ENCODE results near the gene MCAT. TPM values are rescaled to one million over a fixed set of nuclear protein-coding genes. Genes with fewer than 3 reads are reported as not detected.
A peak's percentile ranks its signal among the peaks of the same experiment; 100 is the strongest.
"Not testable (repeated sequence)": the region's sequence is repeated elsewhere in the genome, so short reads cannot be mapped to it uniquely, and the experiment has no call there.

Gene MCAT
- polyA plus RNA-seq, 1 donor (not counting 4 experiments of a cell fraction or from before 2014, with no cell fraction given): 13.9 TPM

DNA sequence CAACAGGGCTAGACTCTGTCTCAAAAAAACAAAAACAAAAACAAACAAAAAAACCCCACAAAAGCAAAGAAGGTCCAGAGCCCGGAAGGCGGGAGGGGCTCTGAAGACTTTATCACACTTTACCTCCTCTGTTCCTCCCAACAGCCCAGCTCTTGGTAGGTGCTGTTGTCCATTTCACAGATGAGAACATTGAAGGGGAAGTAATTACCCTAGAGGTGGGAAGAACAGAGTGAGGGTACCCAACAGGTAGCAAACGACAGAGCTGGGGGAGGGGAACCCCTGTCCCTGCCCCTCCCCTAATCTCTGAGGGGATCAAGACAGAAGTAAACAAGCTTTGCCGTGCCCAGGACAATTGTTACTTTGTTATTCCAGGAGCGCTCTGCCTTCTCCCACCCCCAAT, 33.7 kb downstream of the MCAT start:
- DNase-seq (ENCODE audit: low read depth, low spot score) (no peak), FAIRE-seq (no peak)
- peaks cover 6% of the 10 kb centered on the region for H3K27me3 ChIP-seq (ENCODE audit: control insufficient read depth, extremely low read depth, insufficient read depth, low read length)
- H3K4me3 ChIP-seq (ENCODE audit: control insufficient read depth in 2 of 3, extremely low read depth in 1 of 3, insufficient read depth in 2 of 3, low read depth in 1 of 3, low read length in 3 of 3): no peak overlapping the region
- H4K20me1 ChIP-seq (ENCODE audit: control insufficient read depth, extremely low read depth, insufficient read depth, low read length): no peaks in the 10 kb centered on the region
- no peak overlapping the region for H3K4me2 ChIP-seq (ENCODE audit: control insufficient read depth, extremely low read depth, insufficient read depth, low read depth, low read length)
- no peak overlapping the region for H2AFZ ChIP-seq (ENCODE audit: control insufficient read depth, low read length)
- no peak overlapping the region for H3K27ac ChIP-seq (ENCODE audit: control insufficient read depth, insufficient read depth, low read length)
- peaks cover 9% of the 10 kb centered on the region for H3K4me1 ChIP-seq (ENCODE audit: control insufficient read depth, extremely low read depth, insufficient read depth, low read length)
- no peaks in the 10 kb centered on the region for H3K9me1 ChIP-seq (ENCODE audit: control insufficient read depth, extremely low read depth, insufficient read depth, low read length)
- TF ChIP-seq, protein P1, sequence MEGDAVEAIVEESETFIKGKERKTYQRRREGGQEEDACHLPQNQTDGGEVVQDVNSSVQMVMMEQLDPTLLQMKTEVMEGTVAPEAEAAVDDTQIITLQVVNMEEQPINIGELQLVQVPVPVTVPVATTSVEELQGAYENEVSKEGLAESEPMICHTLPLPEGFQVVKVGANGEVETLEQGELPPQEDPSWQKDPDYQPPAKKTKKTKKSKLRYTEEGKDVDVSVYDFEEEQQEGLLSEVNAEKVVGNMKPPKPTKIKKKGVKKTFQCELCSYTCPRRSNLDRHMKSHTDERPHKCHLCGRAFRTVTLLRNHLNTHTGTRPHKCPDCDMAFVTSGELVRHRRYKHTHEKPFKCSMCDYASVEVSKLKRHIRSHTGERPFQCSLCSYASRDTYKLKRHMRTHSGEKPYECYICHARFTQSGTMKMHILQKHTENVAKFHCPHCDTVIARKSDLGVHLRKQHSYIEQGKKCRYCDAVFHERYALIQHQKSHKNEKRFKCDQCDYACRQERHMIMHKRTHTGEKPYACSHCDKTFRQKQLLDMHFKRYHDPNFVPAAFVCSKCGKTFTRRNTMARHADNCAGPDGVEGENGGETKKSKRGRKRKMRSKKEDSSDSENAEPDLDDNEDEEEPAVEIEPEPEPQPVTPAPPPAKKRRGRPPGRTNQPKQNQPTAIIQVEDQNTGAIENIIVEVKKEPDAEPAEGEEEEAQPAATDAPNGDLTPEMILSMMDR (optimal IDR thresholded peaks at IDR 0.05 in 1 of 3, IDR thresholded peaks at IDR 0.05 in 1 of 3, conservative IDR thresholded peaks at IDR 0.05 in 1 of 3; ENCODE audit: extremely low read depth in 1 of 3, insufficient read depth in 2 of 3, low read length in 3 of 3): no peak
- no peak for TF ChIP-seq EZH2 (IDR thresholded peaks at IDR 0.05; ENCODE audit: low read length)
- H3K9ac ChIP-seq (ENCODE audit: control insufficient read depth, extremely low read depth, insufficient read depth, low read length): no peak overlapping the region
- H3K79me2 ChIP-seq (ENCODE audit: control insufficient read depth, insufficient read depth, low read length): no peaks in the 10 kb centered on the region
- H3K36me3 ChIP-seq (ENCODE audit: control insufficient read depth in 2 of 2, extremely low read depth in 1 of 2, insufficient read depth in 2 of 2, low read length in 2 of 2): no peaks in the 10 kb centered on the region
- H3K9me3 ChIP-seq (ENCODE audit: control insufficient read depth, low read depth, low read length): no peaks in the 10 kb centered on the region
- dilution Hi-C loops (cut with MboI; ENCODE audit: extremely low pct_ligation_motif_present, low sequenced_read_pairs): no loop called here

DNA sequence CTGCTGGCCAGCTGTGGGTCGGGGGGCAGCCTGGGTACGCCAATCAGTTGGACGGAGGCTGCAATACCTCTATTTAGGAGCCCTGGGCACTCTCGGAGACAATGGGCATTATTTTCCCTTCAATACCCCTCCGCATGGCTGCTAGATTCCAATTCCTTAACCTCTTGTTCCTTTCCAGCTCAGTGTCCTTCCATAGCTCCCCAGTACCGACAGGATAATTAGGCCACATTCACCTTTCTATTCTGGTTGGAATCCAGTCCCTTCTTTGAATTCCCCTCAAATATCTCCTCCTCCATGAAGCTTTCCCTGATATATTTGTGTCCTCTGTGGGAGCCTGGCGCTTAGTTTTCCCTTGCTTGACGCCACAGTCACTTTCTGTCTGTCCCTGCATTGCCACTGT, 36.9 kb downstream of the MCAT start:
- DNase-seq (ENCODE audit: low read depth, low spot score): no peak
- FAIRE-seq: no peak
- peaks cover 9% of the 10 kb centered on the region for H3K4me1 ChIP-seq (ENCODE audit: control insufficient read depth, extremely low read depth, insufficient read depth, low read length)

DNA sequence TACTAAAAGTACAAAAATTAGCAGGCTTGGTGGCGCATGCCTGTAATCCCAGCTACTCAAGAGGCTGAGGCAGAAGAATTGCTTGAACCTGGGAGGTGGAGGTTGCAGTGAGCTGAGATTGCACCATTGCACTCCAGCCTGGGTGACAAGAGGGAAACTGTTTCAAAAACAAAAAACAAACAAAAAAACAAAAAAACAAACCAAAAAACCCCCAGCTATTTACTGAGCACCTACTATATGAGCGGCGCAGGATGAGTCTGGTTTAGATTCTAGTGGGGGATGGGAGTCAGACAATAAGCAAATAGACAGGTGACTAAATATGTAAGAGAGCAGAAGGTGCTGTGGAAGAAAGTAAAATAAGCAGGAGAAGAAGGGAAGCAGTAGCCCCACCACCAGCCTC, 38.2 kb downstream of the MCAT start:
- DNase-seq (ENCODE audit: low read depth, low spot score); H3K4me3 ChIP-seq (ENCODE audit: control insufficient read depth in 2 of 3, extremely low read depth in 1 of 3, insufficient read depth in 2 of 3, low read depth in 1 of 3, low read length in 3 of 3); H3K9me3 ChIP-seq (ENCODE audit: control insufficient read depth, low read depth, low read length); H2AFZ ChIP-seq (ENCODE audit: control insufficient read depth, low read length); H3K9me1 ChIP-seq (ENCODE audit: control insufficient read depth, extremely low read depth, insufficient read depth, low read length); H3K9ac ChIP-seq (ENCODE audit: control insufficient read depth, extremely low read depth, insufficient read depth, low read length); H3K27ac ChIP-seq (ENCODE audit: control insufficient read depth, insufficient read depth, low read length); FAIRE-seq; dilution Hi-C loops (cut with MboI; ENCODE audit: extremely low pct_ligation_motif_present, low sequenced_read_pairs); H3K4me2 ChIP-seq (ENCODE audit: control insufficient read depth, extremely low read depth, insufficient read depth, low read depth, low read length); H3K79me2 ChIP-seq (ENCODE audit: control insufficient read depth, insufficient read depth, low read length); H3K36me3 ChIP-seq (ENCODE audit: control insufficient read depth in 2 of 2, extremely low read depth in 1 of 2, insufficient read depth in 2 of 2, low read length in 2 of 2); H3K27me3 ChIP-seq (ENCODE audit: control insufficient read depth, extremely low read depth, insufficient read depth, low read length); H4K20me1 ChIP-seq (ENCODE audit: control insufficient read depth, extremely low read depth, insufficient read depth, low read length): not testable (repeated sequence)
- H3K4me1 ChIP-seq (ENCODE audit: control insufficient read depth, extremely low read depth, insufficient read depth, low read length): peaks cover 10% of the 10 kb centered on the region

More for the DNA sequence above, 36.9 kb downstream of the MCAT start:
- no peak overlapping the region for H3K4me2 ChIP-seq (ENCODE audit: control insufficient read depth, extremely low read depth, insufficient read depth, low read depth, low read length)
- H2AFZ ChIP-seq (ENCODE audit: control insufficient read depth, low read length): no peak overlapping the region
- H3K9me1 ChIP-seq (ENCODE audit: control insufficient read depth, extremely low read depth, insufficient read depth, low read length): no peaks in the 10 kb centered on the region
- no peak overlapping the region for H3K27ac ChIP-seq (ENCODE audit: control insufficient read depth, insufficient read depth, low read length)
- no peaks in the 10 kb centered on the region for H3K9me3 ChIP-seq (ENCODE audit: control insufficient read depth, low read depth, low read length)
- no peaks in the 10 kb centered on the region for H3K36me3 ChIP-seq (ENCODE audit: control insufficient read depth in 2 of 2, extremely low read depth in 1 of 2, insufficient read depth in 2 of 2, low read length in 2 of 2)
- no peak for TF ChIP-seq EZH2 (IDR thresholded peaks at IDR 0.05; ENCODE audit: low read length)
- TF ChIP-seq, protein P1 (optimal IDR thresholded peaks at IDR 0.05 in 1 of 3, IDR thresholded peaks at IDR 0.05 in 1 of 3, conservative IDR thresholded peaks at IDR 0.05 in 1 of 3; ENCODE audit: extremely low read depth in 1 of 3, insufficient read depth in 2 of 3, low read length in 3 of 3): no peak
- H4K20me1 ChIP-seq (ENCODE audit: control insufficient read depth, extremely low read depth, insufficient read depth, low read length): no peaks in the 10 kb centered on the region
- H3K27me3 ChIP-seq (ENCODE audit: control insufficient read depth, extremely low read depth, insufficient read depth, low read length): peaks cover 6% of the 10 kb centered on the region
- H3K9ac ChIP-seq (ENCODE audit: control insufficient read depth, extremely low read depth, insufficient read depth, low read length): no peak overlapping the region
- no peak overlapping the region for H3K4me3 ChIP-seq (ENCODE audit: control insufficient read depth in 2 of 3, extremely low read depth in 1 of 3, insufficient read depth in 2 of 3, low read depth in 1 of 3, low read length in 3 of 3)
- H3K79me2 ChIP-seq (ENCODE audit: control insufficient read depth, insufficient read depth, low read length): no peaks in the 10 kb centered on the region
- dilution Hi-C loops (cut with MboI; ENCODE audit: extremely low pct_ligation_motif_present, low sequenced_read_pairs): no loop called here

DNA sequence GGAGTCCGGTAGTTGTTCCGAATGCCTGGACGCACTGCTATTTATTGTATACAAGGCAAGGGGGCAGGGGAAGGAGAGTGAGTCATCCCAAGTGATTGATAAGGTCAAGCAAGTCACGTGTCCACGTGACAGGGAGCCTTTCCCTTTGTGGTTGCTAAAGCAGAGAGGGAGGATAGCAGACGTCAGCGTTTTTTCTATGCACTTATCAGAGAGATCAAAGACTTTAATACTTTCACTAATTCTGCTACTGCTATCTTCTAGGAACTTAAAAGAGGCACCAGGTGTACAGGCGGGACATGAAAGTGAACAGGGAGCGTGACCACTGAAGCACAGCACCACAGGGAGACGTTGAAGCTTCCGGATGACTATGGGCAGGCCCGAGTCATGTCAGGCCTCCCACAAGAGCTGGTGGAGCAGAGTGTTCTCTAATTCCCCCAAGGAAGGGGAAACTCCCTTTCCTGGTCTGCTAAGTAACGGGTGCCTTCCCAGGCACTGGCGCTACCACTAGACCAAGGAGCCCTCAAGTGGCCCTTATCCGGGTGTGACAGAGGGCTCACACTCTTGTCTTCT, 39.1 kb downstream of the MCAT start:
- H3K4me2 ChIP-seq (ENCODE audit: control insufficient read depth, extremely low read depth, insufficient read depth, low read depth, low read length); H3K27me3 ChIP-seq (ENCODE audit: control insufficient read depth, extremely low read depth, insufficient read depth, low read length); H3K4me3 ChIP-seq (ENCODE audit: control insufficient read depth in 2 of 3, extremely low read depth in 1 of 3, insufficient read depth in 2 of 3, low read depth in 1 of 3, low read length in 3 of 3); H4K20me1 ChIP-seq (ENCODE audit: control insufficient read depth, extremely low read depth, insufficient read depth, low read length); H3K9me1 ChIP-seq (ENCODE audit: control insufficient read depth, extremely low read depth, insufficient read depth, low read length); H3K9ac ChIP-seq (ENCODE audit: control insufficient read depth, extremely low read depth, insufficient read depth, low read length); dilution Hi-C loops (cut with MboI; ENCODE audit: extremely low pct_ligation_motif_present, low sequenced_read_pairs); H3K9me3 ChIP-seq (ENCODE audit: control insufficient read depth, low read depth, low read length); H3K79me2 ChIP-seq (ENCODE audit: control insufficient read depth, insufficient read depth, low read length); H3K27ac ChIP-seq (ENCODE audit: control insufficient read depth, insufficient read depth, low read length); DNase-seq (ENCODE audit: low read depth, low spot score); H3K36me3 ChIP-seq (ENCODE audit: control insufficient read depth in 2 of 2, extremely low read depth in 1 of 2, insufficient read depth in 2 of 2, low read length in 2 of 2): not testable (repeated sequence)
- Histone ChIP-seq H2AFZ (ENCODE audit: control insufficient read depth, low read length) (peak overlapping the region; percentile 17), H3K4me1 (ENCODE audit: control insufficient read depth, extremely low read depth, insufficient read depth, low read length) (peaks cover 11% of the 10 kb centered on the region)
- FAIRE-seq: peak; percentile 41
